ENCODE results near the gene P2RY10. TPM values are rescaled to one million over a fixed set of nuclear protein-coding genes. Genes with fewer than 3 reads are reported as not detected.

P2RY10 gene
- total RNA-seq, 2 donors from 2014 or later = 0.43 TPM; not detected in 1

- Histone ChIP-seq H3K36me3 (no peaks in the 10 kb centered on the region), H3K9me3 (no peaks in the 10 kb centered on the region), H3K4me1 (no peaks in the 10 kb centered on the region), H3K27me3 (no peaks in the 10 kb centered on the region), H3K4me3 (no peak overlapping the region), H3K27ac (no peak overlapping the region)
- no peak for TF ChIP-seq CTCF (IDR thresholded peaks at IDR 0.05)
- DNase-seq (ENCODE audit: low spot score) = no peak
These were observed 13.4 kb downstream of the P2RY10 start for GRCh38 chrX:78958419-78959116.

GRCh38 chrX:78960888-78961287, 15.7 kb downstream of the P2RY10 start:
- no peak for TF ChIP-seq CTCF (IDR thresholded peaks at IDR 0.05)

GRCh38 chrX:78964598-78964997, 19.4 kb downstream of the P2RY10 start:
- H3K9me3 ChIP-seq = peaks cover 0 to 16% of the 10 kb centered on the region in 2 donors
- no peak for DNase-seq (ENCODE audit: low spot score)
- no peak overlapping the region for H3K27ac ChIP-seq
- TF ChIP-seq CTCF (IDR thresholded peaks at IDR 0.05) = no peak
- no peaks in the 10 kb centered on the region for H3K4me1 ChIP-seq
- H3K27me3 ChIP-seq = no peaks in the 10 kb centered on the region
- H3K4me3 ChIP-seq = no peak overlapping the region
- H3K36me3 ChIP-seq = no peaks in the 10 kb centered on the region

More at GRCh38 chrX:78960888-78961287, 15.7 kb downstream of the P2RY10 start:
- no peak for DNase-seq (ENCODE audit: low spot score)
- no peaks in the 10 kb centered on the region for H3K27me3 ChIP-seq
- no peaks in the 10 kb centered on the region for H3K4me1 ChIP-seq
- H3K4me3 ChIP-seq = no peak overlapping the region
- no peak overlapping the region for H3K27ac ChIP-seq
- no peaks in the 10 kb centered on the region for H3K36me3 ChIP-seq
- H3K9me3 ChIP-seq = no peaks in the 10 kb centered on the region

- no peak for TF ChIP-seq CTCF (IDR thresholded peaks at IDR 0.05)
These were observed 34.7 kb downstream of the P2RY10 start for GRCh38 chrX:78979789-78980464.

GRCh38 chrX:78989349-78989748, 44.2 kb downstream of the P2RY10 start:
- no peak for TF ChIP-seq CTCF (IDR thresholded peaks at IDR 0.05)
- H3K27me3 ChIP-seq = no peaks in the 10 kb centered on the region
- H3K4me3 ChIP-seq = no peak overlapping the region
- DNase-seq (ENCODE audit: low spot score) = no peak
- no peaks in the 10 kb centered on the region for H3K36me3 ChIP-seq
- H3K27ac ChIP-seq = no peak overlapping the region
- peaks cover 0 to 13% of the 10 kb centered on the region in 2 donors for H3K9me3 ChIP-seq
- no peaks in the 10 kb centered on the region for H3K4me1 ChIP-seq

More at GRCh38 chrX:78979789-78980464, 34.7 kb downstream of the P2RY10 start:
- H3K27me3 ChIP-seq = no peaks in the 10 kb centered on the region
- H3K27ac ChIP-seq = no peak overlapping the region
- H3K4me1 ChIP-seq = no peaks in the 10 kb centered on the region
- no peaks in the 10 kb centered on the region for H3K9me3 ChIP-seq
- no peak for DNase-seq (ENCODE audit: low spot score)
- H3K4me3 ChIP-seq = no peak overlapping the region
- no peaks in the 10 kb centered on the region for H3K36me3 ChIP-seq
